GM21381 (cell line): ENCODE results near the gene LATS2.

Source experiments
- ATAC-seq: cut with Tn5 transposase; IDR thresholded peaks from one replicate; pipeline ENCODE4 v1.9.1; 2021; ENCODE audit warnings: mild to moderate bottlenecking, moderate library complexity; ENCODE audit not compliant: unreplicated experiment

The LATS2 gene

DNA sequence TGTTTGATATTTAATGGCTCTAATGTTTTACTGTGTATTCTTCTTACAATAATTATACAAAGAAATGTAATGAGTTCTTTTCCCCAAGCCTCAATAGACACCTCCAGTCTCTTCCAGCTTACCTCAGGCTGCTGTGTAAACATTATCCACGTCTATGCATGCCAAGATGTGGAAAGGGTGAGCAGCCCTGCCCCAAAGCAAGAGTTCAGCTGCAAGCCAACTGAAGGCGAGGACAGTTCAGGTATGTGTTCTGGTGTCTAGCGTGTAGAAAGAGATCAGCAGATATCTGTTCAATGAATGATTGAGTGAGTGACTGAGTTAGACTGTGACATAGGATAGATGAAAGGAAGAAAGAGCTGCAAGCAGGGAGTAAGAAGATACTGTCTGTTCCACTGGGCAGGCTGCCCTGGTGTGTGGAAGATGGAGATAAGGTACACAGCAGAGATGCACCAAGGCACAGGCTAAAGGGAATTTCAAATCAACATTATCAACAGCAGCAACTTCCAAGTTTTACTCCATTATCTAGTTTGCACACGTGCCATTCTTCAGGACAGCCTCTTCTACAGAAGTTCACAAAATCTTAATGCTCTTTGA is 66.0 kb downstream of the LATS2 start:
- ATAC-seq = no peak

DNA sequence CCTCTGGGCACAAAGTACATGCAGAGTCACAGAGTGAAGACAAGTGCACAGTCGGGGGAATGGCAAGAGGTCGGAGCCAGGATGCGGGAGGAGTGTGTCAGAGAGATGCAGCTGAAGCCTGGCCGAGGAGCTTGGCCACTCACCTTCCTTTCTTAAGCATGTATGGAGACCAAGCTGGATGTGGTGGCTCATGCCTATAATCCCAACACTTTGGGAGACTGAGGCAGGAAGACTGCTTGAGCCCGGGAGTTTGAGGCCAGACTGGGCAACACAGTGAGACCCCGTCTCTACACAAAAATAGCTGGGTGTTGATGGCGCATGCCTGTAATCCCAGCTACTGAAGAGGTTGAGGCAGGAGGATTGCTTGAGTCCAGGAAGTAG is 67.0 kb downstream of the LATS2 start:
- ATAC-seq = no peak

DNA sequence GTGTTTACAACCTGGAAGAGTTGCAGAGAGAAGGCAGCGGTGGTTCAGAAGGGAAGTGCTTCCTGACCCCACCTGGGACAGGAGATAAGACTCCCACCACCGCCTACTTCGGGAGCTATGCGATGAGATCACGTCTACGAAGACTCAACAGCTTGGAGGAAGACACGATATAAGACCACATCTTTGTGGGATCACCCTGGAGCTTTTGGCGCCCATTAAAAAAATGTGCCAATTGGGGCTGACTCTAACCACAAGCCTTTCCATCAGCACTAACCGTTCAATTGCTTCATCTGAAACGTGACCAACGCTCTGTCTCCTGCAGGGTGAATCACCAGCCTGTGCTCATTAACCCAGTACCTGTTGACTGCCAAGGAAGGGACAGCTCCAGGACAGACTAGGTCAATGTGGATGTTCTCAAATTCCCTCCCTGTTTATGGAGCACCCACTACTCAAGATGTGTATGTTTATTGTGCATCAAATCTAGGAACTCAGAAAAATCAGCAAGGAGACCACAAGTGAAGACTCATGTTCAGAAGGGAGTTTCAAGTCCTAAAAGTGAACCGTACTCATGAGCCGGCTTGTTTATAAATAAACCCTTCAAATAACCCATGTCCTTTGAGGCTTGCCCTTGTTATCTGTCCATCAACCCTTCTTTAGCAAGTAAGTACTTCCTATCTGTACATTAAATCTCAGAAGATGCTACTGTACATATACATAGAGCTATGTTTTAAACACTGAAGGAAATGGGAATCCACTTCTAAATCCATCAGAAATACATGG is 67.5 kb downstream of the LATS2 start:
- ATAC-seq = no peak

DNA sequence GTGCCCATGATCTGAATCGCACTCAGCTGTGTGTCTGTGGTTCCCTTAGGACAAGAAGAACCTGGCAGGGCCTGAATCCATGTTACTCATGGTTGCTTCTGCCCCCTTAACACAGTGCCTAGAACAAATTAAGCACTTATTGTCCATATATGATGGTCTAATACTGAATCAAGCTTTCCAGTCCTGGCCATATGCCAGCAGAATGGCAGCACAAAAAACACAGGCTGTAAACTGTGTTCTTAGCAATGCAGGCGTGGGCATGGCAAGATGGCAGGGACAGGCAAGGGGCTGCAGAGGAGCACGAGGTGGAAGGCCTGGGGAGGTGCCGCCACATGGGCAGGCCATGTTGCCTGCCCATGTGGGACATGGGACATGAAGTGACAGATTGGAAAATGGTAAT is 68.2 kb downstream of the LATS2 start:
- ATAC-seq = no peak

DNA sequence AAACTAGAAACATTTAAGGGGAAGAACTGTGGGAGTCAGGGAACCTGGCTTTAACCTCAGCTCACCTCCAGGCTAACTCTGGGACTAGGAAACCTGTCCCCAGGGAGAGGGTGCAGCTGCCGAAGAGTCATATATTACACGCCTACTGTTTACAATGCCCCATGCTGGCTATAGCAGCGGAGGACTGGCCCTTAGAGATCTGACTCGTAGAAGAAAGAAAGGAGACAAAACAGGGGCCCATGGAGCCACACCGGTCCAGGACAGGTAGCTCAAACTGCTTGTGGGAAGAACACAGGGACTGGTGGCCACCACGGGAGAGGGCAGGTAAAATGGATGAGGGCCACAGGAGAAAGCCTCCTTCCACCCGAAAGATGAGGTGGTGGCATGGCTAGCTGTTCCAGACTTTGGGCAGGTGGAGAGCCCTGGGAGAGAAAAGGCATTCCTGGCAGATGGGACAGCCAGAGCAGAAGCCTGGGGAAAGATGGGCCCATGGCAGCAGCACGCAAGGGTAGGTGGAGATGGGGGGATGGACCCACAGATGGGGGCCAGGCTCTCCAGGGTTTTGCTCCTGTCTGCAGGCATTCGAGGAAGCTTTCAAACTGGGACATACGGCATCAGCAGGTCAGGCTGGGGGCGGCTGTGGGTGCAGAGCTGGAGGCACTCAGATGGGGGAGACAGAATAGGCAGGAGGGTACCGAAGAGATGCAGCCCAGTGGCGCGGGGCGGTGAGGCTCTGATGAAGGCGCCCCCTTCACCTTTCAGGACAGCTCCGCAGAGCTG is 69.5 kb downstream of the LATS2 start:
- ATAC-seq = no peak

DNA sequence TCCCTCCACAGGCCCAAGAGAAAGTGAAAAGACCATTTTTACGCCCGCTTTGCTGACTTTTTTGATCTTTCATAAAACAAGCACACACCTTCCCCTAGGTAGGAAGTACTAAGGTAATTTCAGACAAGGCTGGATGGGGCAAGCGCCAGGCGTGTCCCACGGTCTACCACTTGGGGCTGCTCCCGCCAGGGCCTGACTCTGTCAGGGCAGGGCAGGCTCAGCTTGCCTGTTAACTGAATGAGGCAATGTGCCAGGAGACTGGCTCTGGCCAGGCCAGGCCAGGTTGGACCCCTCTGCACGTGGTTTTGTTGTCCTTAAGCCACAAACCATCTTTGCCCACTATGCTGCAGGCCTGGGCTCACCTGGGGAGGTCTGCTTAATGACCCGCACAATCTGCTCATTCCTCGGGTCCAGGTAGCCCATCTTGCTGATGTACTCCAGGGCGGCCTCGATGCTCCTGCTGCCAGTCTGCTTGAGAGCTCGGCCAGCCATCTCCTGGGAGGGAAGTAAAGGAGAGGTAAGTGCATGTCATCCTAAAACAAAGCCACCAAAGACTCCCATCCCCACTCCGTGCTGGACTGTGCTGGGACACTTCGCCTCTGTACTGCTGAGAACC is 70.4 kb downstream of the LATS2 start:
- ATAC-seq = no peak

DNA sequence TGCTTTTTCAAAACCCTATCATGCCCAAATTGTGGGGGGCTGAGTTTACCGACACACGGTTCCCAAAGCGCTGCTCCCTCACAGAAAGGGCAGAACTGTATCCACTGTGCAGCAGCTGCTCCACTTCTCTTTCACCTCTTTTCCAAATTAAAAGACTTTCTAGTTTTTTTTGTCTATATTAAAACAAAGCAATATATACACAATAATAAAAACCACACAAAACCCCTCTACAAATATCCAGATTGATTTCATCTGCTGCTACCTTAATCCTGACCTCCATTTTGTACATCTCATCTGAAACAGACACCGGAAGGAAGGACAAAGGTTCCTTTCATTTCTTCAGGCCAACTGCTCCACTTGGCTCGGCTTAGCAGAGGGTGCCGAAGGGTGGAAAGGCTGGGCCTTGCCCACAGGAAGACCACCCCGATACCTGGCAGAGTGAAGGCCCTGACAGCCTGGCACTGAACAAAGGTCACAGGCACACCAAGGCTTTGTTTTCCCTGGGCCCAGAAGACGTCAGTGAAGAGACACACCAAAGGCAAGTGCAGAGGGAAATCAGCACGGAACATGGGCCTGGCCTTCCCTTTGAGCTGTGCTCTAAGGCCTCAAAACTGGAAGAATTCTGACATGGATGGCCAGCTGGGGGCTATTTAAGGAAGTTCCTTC is 71.6 kb downstream of the LATS2 start:
- ATAC-seq = no peak

DNA sequence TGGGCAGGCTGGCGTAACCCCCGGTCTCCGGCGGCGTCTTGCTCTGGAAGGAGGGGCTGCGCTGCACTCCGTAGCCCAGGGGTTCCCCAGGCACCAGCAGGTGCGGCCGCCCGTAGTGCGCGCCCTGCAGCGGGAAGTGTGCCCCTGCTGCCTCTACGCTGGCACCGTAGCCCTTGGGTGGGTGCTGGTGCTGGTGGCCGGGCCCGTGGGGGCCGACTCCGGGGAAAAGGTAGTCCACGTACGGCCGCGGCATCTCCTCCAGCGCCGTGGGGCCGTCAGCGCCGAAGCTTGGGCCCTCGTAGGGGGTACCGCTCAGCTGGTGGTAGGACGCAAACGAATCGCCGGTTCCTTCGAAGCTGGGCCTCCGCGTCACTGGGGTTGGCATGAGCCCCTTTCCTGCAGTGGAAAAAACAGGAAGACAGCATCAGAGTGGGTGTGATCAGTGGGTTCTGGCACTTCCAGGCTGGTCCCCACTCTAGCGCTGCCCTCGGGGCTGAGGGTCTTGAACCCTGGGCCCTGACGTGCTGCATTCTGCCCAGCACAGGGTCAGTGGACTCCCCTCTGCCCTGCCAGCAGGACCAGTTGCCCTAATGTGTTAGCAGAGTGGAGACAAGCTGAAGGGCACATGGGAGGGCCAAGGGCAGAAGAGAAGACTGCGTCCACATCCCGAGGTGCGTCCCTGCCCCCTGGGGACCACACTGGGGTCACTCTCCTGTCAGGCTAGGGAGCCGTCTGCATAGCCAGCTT is 72.3 kb downstream of the LATS2 start:
- ATAC-seq = no peak

DNA sequence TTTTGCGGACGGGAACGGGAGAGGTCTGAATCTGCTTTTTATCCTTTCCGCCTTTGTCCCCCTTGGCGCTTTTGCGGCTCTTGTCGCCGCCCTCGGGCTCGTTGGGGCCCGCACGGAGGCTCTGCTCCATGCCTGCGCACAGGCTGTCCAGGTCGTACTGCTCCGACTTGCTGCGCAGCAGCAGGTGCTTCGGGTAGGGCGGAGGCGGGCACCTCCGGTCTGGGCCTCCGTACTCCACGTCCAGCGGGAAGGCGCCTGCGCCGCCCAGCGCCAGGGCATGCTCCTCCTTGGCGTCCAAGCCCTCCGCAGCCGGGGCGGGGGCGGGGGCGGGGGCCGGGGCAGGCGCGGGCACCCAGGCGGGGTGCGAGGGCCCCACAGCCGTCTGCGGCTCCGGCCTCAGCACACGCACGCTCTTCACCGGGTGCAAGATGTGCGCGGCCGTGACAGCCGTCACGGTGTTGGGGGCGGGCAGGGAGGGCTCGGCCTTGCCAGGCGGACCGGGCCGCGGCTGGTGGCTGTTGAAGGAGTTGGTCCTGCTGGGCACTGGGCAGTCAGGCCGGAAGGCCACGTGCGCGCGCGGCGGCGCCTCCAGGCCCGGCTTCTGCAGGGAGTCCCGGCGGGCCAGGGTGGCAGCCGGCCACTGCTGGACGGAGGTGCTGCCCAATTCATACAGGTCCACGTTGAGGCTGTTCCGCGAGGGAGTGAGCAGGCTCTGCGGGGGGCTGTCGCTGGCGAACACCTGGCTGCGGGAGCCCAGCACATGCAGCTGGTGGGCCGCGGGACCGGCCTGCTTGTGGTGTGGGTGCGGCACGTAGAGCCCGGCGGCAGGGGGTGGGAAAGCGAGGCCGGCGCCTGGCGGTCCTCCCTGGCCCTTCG is 73.1 kb downstream of the LATS2 start:
- no peak for ATAC-seq

DNA sequence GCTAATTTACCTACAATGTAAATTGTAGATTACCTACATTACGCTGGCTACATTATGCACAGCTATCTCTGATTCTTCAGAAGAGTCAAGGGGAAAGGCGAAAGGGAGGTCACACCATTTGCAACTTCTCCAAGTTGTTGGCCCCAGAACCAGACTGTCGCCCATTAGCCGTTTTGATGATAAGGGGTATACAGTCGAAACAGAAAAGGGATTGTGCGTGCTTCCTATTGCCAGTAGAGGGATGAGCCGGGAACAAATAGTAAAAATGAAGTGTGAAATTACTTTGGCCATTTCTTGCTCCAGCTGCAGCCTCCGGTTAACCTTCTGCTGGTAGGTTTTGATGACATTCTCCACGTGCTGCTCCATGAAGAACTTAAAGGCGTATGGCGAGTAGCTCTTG is 73.8 kb downstream of the LATS2 start:
- ATAC-seq = no peak

DNA sequence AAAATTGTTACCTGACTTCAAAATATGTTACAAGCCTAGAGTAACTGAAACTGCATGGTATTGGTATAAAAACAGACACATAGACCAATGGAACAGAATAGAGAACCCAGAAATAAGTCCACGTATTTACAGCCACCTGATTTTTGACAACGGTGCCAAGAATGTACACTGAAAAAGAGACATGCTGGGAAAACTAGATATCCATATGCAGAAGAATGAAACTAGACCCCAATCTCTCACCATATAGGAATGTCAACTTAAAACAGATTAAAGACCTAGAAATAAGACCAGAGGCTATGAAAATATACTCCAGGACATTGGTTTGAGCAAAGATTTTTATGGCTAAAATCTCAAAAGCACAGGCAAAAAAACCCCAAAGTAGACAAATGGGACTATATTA is 76.5 kb downstream of the LATS2 start:
- ATAC-seq = no peak

DNA sequence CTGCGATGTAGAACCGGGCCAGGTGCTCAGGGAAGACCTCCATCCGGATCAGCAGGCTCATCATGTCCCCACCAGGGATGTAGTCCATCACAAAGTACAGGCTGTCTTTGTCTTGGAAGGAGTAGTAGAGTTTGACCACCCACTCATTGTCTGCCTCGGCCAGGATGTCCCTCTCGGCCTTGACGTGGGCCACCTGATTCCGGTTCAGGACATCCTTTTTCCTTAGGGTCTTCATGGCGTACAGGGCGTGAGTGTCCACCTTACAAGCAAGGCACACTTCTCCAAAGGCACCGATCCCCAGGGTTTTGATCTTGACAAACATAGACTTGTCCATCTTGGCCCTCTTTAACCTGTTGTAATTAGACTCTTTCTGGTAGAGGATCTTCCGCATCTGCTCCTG is 78.0 kb downstream of the LATS2 start:
- no peak for ATAC-seq

DNA sequence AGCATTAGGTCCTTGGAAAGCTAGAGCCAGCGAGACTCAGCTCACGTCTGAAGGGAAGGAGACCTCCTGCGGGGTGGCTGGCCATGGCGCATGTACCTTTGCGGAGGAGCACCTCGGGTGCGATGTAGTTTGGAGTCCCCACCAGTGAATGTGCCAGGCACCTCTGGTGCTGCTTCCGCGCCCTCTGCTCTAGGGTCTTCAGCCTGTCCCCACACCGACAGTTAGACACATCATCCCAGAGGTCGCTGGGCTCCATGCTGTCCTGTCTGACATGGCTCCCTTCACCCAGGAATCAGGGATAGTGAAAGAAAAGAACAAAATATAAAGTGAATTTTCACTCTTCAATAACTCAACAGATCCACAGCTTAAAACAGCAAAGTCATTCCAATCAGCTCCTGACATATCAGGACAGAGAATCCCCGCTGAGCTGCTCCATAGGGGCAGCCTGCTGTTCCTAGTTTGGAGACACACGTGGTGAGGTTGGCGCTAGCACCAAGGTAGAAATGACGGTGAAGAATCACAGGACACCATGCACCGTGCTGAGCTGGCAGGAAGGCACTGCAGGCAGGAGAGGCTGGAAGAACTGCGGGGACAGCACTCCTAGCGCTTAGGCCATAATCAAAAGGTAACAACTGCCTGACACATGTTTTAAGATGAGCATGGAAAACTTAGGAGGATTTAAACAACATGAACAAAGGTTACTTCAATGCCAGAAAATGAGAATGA is 79.9 kb downstream of the LATS2 start:
- ATAC-seq = no peak

DNA sequence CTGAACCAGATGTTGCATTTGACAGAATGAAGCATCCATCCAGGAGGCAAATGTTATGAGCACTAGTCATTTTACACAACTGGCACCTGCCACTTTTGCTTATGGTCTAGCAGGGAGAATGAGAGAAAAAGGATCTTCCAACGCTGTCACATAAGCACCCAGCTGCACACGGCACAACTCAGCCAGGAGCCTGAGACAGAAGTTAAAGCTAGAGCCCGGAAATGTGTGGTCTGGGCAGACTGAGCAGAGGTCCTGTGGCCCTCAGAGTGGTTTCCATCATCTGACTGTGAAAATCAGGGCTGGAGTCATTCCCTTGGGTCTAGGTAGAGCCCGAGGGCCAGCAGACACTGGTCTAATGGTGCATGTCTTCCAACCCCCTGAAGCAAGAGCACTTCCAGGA is 80.5 kb downstream of the LATS2 start:
- ATAC-seq = no peak

DNA sequence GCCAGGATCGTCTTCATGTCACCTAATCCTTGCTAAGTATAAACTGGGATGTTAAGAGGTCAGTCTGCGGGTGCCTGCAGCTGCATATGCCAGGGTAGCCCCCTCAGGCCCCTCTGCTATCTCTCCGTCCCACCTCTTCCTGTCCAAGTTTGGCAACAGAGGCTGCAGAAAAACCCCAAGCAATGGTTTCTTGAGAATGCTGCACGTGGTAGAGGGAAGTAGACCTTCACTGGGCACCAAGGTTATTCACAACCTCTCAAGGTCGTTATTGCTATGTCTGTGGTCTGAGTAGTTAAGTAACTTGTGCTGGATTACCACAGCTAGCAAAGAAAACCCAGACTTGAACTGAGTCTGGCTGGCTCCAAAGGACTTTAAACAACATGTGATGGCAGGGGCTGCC is 81.0 kb downstream of the LATS2 start:
- no peak for ATAC-seq

DNA sequence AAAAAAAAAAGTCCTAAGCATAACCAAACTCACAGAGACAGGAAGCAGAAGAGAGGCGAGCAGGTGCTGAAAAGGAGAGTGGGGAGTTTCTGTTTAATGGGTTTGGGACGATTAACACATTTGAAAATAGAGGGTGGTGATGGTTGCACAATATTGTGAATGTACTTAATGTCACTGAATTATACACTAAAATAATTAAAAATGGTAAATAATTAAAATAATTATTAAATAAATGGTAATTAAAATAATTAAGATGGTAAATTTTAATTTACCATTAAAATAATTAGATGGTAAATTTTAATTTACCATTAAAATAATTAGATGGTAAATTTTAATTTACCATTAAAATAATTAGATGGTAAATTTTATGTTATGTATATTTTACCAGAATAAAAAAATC is 84.0 kb downstream of the LATS2 start:
- no peak for ATAC-seq

DNA sequence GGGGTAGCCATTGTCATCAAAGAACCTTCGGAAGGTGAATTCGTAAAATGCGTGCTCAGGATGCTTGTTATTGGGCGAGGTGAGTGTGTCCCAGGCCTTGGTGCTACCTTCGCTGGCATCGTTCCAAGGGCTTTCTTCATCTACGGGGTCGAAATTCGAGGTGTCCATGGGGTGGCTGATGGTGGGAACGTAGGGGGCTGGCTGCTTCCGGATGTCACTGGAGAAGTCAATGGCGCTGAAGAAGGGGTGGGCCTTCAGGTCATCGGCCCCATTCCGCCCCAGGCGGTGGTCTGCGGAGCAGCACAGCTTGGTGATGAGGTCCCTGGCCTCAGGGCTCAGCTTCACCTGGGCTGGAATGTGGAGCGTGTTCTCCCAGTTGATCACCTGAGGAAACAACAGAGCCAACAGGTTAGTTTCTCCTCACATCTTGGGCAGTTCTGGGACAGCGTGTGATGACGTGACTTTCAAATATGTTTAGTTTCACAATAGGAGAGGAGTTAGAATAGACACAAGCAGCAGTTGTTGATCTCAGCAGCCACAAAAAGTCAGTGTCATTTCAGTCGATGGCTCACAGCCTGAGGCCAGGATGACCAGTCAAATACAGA is 86.3 kb downstream of the LATS2 start:
- no peak for ATAC-seq

DNA sequence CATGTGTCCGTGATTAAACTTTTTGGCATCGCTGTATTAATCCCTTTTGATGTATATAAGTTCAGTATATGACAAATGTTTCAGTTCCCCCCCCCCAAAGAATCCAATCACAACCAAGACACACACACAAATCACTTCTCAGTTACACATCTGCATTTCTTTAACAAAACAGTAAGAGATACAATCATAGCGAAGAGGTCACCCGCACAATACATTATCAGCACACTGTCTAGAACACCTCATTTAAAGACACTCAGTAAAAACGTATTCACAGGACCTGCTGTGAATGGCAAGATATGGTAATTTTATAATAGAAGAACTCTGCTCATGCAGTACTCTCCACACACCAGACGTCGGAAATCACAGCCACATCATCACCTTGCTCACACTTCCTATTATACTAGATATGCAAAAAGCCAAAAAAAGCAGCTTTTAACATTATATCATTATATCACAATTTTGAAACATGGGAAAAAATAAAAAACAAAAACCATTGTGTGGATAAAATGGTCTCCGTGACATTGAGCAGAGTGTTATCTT is 87.4 kb downstream of the LATS2 start:
- ATAC-seq = no peak
